Measurements from ENCODE around the gene TRIP6.

The TRIP6 gene

DNA sequence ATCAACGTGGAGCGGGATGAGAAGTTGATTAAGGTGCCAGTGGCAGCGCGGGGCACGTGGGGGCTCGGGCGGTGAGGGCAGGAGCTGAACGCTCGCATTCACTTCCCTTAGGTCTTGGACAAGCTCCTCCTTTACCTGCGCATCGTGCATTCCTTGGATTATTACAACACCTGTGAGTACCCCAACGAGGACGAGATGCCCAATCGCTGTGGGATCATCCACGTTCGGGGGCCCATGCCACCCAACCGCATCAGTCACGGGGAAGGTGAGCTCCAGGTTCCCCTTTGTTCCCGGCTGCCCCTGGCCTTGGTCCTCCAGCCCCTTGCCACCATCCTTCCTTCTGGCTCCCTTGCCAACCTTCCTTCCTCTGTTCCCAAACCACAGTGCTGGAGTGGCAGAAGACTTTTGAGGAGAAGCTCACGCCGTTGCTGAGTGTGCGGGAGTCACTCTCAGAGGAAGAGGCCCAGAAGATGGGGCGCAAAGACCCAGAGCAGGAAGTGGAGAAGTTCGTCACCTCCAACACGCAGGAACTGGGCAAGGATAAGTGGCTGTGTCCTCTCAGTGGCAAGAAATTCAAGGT lies 19.8 kb downstream of the TRIP6 start:
- TF ChIP-seq, protein P1, sequence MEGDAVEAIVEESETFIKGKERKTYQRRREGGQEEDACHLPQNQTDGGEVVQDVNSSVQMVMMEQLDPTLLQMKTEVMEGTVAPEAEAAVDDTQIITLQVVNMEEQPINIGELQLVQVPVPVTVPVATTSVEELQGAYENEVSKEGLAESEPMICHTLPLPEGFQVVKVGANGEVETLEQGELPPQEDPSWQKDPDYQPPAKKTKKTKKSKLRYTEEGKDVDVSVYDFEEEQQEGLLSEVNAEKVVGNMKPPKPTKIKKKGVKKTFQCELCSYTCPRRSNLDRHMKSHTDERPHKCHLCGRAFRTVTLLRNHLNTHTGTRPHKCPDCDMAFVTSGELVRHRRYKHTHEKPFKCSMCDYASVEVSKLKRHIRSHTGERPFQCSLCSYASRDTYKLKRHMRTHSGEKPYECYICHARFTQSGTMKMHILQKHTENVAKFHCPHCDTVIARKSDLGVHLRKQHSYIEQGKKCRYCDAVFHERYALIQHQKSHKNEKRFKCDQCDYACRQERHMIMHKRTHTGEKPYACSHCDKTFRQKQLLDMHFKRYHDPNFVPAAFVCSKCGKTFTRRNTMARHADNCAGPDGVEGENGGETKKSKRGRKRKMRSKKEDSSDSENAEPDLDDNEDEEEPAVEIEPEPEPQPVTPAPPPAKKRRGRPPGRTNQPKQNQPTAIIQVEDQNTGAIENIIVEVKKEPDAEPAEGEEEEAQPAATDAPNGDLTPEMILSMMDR (conservative IDR thresholded peaks at IDR 0.05; ENCODE audit: low read length): no peak

DNA sequence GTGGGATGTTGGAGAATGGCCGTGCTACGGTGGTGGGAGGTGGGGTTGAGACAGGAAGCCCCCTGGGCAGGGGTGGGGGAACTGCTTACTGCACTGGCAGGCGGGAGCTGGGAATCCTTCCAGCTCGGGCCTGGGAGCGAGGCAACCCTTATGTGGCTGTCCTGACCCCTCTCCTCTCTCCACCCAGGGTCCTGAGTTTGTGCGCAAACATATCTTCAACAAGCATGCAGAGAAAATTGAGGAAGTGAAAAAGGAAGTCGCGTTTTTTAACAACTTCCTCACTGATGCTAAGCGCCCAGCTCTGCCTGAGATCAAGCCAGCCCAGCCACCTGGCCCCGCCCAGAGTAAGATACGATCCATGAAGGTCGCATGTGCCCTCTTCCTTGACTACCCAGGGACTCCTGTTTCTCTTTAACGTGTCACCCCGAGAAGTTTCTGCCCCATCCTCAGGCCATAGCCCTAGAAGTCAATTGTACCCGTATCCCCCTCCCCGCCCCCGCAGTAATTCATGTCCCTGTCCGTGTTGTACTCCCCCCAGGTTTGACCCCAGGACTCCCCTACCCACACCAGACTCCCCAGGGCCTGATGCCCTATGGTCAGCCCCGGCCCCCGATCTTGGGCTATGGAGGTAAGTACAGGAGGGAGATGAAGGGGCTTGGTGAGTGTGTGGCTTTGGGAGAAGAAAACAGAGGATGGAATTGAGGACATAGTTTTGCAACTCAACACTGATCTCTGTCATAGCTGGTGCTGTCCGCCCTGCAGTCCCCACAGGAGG lies 20.5 kb downstream of the TRIP6 start:
- DNase-seq (ENCODE audit: low read depth): no peak
- TF ChIP-seq, protein P1 (conservative IDR thresholded peaks at IDR 0.05; ENCODE audit: low read length): no peak
- peak overlapping the region; percentile 74 for H3K4me3 ChIP-seq (ENCODE audit: low read length)

More for the DNA sequence above, 19.8 kb downstream of the TRIP6 start:
- no peak for DNase-seq (ENCODE audit: low read depth)
- H3K4me3 ChIP-seq (ENCODE audit: low read length): no peak overlapping the region

DNA sequence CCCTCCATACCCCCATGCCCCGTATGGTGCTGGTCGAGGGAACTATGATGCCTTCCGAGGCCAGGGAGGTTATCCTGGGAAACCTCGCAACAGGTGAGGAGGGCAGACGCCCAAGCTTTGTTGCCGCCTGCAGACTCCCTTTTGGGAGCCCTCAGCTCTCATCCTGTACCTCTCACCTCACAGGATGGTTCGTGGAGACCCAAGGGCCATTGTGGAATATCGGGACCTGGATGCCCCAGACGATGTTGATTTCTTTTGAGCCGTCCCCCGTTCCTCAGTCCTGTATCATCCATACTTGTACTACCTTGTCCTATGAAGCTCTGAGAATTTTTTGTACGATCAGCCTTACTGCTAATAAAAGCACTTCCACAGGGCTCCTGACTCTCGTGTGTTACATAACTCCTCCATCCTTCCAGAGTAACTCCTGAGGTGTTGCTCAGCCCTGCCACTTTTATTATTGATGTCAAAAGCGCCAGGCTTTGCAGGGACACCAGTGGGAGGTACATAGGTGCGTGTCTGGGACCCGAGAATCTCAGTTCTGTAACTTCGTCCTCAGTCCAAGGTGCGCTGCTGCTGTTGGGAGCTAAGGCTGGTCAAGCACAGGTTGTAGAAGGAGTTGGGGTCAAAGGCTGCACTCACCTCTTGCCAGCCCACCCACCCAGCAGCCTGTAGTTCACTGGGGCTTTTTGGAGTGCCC lies 21.3 kb downstream of the TRIP6 start:
- TF ChIP-seq, protein P1 (conservative IDR thresholded peaks at IDR 0.05; ENCODE audit: low read length): no peak
- peak overlapping the region; percentile 74 for H3K4me3 ChIP-seq (ENCODE audit: low read length)
- DNase-seq (ENCODE audit: low read depth): no peak

DNA sequence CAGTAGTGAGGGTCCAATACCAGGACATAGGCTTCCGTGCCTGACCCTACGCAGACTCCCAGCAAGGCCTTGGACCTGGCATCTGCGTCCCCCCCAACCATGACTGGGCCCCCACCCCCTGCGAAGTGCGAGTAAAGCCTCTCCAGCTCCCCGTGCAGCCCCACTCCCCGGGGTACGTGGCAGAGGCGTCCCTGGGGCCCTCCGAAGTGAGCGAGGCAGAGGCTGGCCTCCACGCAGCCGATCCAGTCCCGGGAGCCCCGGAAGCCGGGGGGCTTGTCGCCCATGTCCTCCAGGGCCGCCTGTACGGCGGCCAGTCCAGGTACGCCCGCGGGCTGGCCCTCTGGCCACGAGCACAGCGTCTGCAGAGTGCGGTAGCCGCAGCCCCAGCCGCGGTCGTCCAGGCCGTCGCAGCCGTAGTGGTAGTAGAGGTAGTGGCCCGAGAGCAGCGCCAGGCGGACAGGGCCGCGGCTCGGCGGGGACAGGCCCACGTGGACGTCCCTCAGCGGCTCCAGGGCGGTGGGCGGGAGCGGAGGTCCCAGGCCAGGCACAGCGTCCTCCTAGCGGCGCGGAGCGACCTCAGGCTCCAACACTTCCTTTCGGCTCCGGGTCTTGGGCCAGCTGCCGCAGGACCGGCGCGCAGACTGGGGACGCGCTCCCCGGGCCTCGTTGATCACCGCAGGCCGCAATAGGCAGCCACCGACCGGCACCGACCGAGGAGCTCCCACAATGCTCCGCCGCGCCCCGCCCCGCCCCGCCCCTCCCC lies 22.0 kb downstream of the TRIP6 start, which contains the start of gene UFSP1:
Gene UFSP1, minus strand, starts transcription at position 728 of the 763 bp plus-strand sequence. Its CDS starts 444 bp downstream, at position 284.
- no peak for DNase-seq (ENCODE audit: low read depth)
- TF ChIP-seq, protein P1 (conservative IDR thresholded peaks at IDR 0.05; ENCODE audit: low read length): no peak
- peak within 1 kb of the TSS; percentile 74 for H3K4me3 ChIP-seq (ENCODE audit: low read length)

DNA sequence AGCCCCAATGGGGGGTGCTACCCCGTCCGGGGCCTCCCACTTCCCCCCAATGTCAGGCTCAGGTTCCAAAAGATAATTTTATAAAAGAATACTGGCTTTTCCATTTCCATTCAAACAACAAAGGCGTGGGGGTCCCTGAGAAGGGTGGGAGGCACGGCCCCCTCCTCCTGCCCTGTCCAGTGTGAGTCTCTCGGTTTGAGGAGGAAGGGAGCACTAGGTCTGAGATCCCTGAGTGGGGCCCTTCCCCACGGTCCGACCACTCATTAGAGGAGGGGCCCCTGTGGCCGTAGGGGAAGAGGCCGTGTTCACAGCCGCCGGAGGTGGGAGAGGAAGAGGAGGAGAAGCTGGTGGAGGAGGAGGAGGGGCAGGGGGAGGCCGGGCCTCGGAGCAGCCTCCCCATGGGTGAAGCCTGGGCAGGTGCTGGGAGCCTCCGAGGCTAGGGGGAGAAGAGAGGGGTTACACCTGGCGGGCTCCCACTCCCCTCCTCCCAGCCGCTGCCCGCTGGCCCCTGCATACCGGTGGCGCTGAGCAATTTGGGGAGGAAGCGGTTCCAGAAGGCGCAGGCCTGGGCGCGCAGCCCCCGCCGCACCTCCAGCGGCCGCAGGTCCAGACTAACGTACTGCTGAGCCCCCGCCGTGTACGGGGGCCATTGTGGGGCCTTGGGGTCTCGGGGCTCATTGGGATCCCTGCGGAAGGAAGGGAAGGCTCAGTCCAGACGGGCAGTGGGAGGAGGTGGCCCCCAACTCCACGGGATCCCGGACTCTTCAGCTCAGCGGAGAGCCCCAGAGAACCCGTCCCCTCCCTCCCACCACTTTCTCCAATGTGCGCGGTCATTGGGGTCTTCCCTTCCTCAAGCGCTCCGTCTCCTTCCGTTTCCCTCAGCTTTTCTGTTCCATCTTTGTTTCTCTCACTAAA lies 23.7 kb downstream of the TRIP6 start:
- TF ChIP-seq, protein P1 (conservative IDR thresholded peaks at IDR 0.05; ENCODE audit: low read length): no peak
- no peak for DNase-seq (ENCODE audit: low read depth)
- peak overlapping the region; percentile 68 for H3K4me3 ChIP-seq (ENCODE audit: low read length)
